Retinal pigment epithelial cell (primary cell): ENCODE data around the gene RPL31.
A peak's percentile ranks its signal among the peaks of the same experiment; 100 is the strongest.

Experiments
- DNase-seq: peaks from one replicate; pipeline ENCODE4 v3.0.0-alpha.2; 2010; ENCODE audit warnings: low read depth
- H3K4me3 ChIP-seq: 2 replicates; pipeline ENCODE4 v1.5.1; 2011; ENCODE audit warnings: mild to moderate bottlenecking, low read length, control low read depth, moderate library complexity
- TF ChIP-seq, protein P1 (sequence below): conservative IDR thresholded peaks from 2 replicates; pipeline ENCODE4 v1.5.1; 2011; ENCODE audit warnings: low read depth, low read length, control low read depth, inconsistent platforms

RPL31 gene

GRCh38 chr2:100980046-100980445 lies 22.0 kb upstream of the RPL31 start:
- TF ChIP-seq, protein P1, sequence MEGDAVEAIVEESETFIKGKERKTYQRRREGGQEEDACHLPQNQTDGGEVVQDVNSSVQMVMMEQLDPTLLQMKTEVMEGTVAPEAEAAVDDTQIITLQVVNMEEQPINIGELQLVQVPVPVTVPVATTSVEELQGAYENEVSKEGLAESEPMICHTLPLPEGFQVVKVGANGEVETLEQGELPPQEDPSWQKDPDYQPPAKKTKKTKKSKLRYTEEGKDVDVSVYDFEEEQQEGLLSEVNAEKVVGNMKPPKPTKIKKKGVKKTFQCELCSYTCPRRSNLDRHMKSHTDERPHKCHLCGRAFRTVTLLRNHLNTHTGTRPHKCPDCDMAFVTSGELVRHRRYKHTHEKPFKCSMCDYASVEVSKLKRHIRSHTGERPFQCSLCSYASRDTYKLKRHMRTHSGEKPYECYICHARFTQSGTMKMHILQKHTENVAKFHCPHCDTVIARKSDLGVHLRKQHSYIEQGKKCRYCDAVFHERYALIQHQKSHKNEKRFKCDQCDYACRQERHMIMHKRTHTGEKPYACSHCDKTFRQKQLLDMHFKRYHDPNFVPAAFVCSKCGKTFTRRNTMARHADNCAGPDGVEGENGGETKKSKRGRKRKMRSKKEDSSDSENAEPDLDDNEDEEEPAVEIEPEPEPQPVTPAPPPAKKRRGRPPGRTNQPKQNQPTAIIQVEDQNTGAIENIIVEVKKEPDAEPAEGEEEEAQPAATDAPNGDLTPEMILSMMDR = no peak
- no peak overlapping the region for H3K4me3 ChIP-seq
- no peak for DNase-seq

DNA sequence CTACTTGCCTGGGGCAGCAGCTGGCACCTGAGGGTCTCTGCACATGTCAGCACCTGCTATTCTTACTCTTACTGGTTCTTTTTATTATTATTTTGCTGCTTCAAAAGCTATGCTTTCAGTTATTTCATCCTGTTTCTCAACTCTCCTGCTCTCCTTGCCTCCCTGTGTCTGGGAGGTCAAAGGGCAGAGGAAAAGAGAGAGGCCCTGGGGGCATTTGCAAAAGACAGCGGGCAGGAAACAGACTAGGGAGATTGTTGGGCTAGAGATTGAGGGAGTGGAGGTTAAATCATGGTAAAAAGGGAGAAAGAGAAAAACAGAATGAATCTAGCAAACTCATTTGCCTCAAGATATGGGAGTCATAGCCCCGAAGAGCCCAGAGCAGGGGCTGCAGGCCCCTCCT lies 21.1 kb upstream of the RPL31 start:
- no peak overlapping the region for H3K4me3 ChIP-seq
- TF ChIP-seq, protein P1 = no peak
- DNase-seq = no peak

GRCh38 chr2:100982431-100982861 lies 19.6 kb upstream of the RPL31 start:
- TF ChIP-seq, protein P1 = no peak
- no peak for DNase-seq
- H3K4me3 ChIP-seq = no peak overlapping the region

DNA sequence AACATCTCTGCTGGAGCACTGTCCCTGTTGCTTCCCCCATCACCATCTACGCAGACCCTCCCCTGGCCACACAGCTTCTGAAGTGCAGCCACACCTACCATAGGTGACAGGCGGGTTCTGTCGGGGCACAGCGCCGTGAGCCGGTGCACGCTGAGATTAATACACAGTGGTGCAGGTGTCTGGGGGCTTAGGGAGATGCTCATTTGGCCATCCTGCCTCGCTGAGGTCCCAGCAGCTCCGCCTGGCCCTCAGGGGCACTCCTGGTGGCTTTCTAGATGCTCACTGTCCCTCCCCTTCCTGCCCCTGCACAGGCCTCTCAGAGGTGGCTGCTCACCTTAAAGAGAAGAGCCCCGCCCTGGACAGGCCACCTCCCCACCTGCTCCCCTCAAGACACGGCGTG lies 18.9 kb upstream of the RPL31 start:
- no peak for DNase-seq
- TF ChIP-seq, protein P1 = no peak
- H3K4me3 ChIP-seq = no peak overlapping the region

- no peak overlapping the region for H3K4me3 ChIP-seq
- TF ChIP-seq, protein P1 = no peak
- no peak for DNase-seq
Observed at GRCh38 chr2:100983684-100984310, 18.3 kb upstream of the RPL31 start.

GRCh38 chr2:100984892-100985307 lies 17.2 kb upstream of the RPL31 start:
- DNase-seq = peak; percentile 17
- no peak overlapping the region for H3K4me3 ChIP-seq
- TF ChIP-seq, protein P1 = peak; percentile 90

DNA sequence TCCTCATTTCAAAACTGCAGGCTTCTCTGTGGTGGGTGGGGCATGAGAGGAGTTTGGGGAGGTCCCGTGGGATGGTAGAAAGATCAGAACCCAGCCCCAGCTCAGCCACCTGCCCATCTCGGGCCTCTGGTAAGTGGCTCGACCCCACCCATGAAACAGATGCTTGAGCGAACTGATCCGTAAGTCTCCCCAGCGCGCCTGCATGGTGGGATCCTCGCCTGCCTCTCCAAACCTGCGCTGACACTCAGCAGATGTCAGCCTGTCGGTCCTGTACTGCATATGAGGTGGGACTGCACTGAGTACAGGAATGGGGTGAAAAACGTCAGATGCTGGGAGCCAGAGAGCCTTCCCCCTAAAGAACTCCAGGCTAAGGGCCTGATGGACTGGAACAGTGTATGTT lies 15.9 kb upstream of the RPL31 start:
- DNase-seq = no peak
- H3K4me3 ChIP-seq = no peak overlapping the region
- TF ChIP-seq, protein P1 = no peak
